T-cell (primary cell): ENCODE measurements around the gene DEFB125. TPM values are rescaled to one million over a fixed set of nuclear protein-coding genes. Genes with fewer than 3 reads are reported as not detected.
"Not testable (repeated sequence)": the region's sequence is repeated elsewhere in the genome, so short reads cannot be mapped to it uniquely, and the experiment has no call there.

Source experiments
- ATAC-seq, 4 experiments: fragments of 200-7000 bp in 3 of 4; fragments of 150-1000 bp in 1 of 4; cut with Tn5 transposase; replicated peaks in 1 of 4; 1 replicate in 3 of 4; 2 replicates in 1 of 4; pipeline ENCODE4 v1.10.0; 2021; ENCODE audit warnings: moderate library complexity in 3 of 4, mild to moderate bottlenecking in 2 of 4, moderate number of reproducible peaks in 1 of 4
- CTCF ChIA-PET, 2 donors: fragments of 300-600 bp; sonication (Branson Sonifier 250); formaldehyde crosslinking; loops; one replicate each; lab custom pipeline; 2022; ENCODE audit warnings: antibody characterized with exemption in 2 of 2; lab: Charles Lee
- POLR2A ChIA-PET, 2 donors: fragments of 300-600 bp; sonication (Branson Sonifier 250); formaldehyde crosslinking; loops; one replicate each; lab custom pipeline; 2022; ENCODE audit warnings: antibody characterized with exemption in 2 of 2; lab: Charles Lee
- DNase-seq, 35 experiments: peaks; one replicate each; pipeline versions ENCODE4 v3.0.0 to v3.0.0-alpha.2; 2013 to 2023
- H3K27ac ChIP-seq: one replicate; pipeline ENCODE4 v1.5.1; 2013; ENCODE audit warnings: low read length
- H3K27me3 ChIP-seq, 2 experiments: replicated peaks in 1 of 2; 1 replicate in 1 of 2; 2 replicates in 1 of 2; pipeline versions ENCODE4 v1.6.1 to v1.7.0; 2013; ENCODE audit warnings: low read length in 1 of 2, mixed read lengths in 1 of 2; ENCODE audit not compliant: control insufficient read depth in 2 of 2, insufficient read depth in 2 of 2; ENCODE audit errors: extremely low read depth in 1 of 2
- H3K36me3 ChIP-seq, 2 donors: 1 replicate in 1 of 2; 2 replicates in 1 of 2; pipeline versions ENCODE4 v1.6.1 to v1.7.0; 2013; ENCODE audit warnings: low read length in 1 of 2; ENCODE audit not compliant: control insufficient read depth in 2 of 2, insufficient read depth in 1 of 2; ENCODE audit errors: extremely low read depth in 1 of 2
- H3K4me1 ChIP-seq, 2 experiments: 1 replicate in 1 of 2; 2 replicates in 1 of 2; pipeline versions ENCODE4 v1.6.1 to v1.7.0; 2013; ENCODE audit warnings: low read length in 2 of 2, mixed read lengths in 1 of 2; ENCODE audit not compliant: insufficient read depth in 2 of 2, control insufficient read depth in 1 of 2; ENCODE audit errors: extremely low read depth in 1 of 2
- H3K4me3 ChIP-seq, 2 donors: 1 replicate in 1 of 2; 2 replicates in 1 of 2; pipeline versions ENCODE4 v1.5.1 to v1.7.0; 2013; ENCODE audit warnings: mild to moderate bottlenecking in 2 of 2, low read length in 1 of 2, moderate library complexity in 1 of 2; ENCODE audit not compliant: control insufficient read depth in 1 of 2; ENCODE audit errors: extremely low read depth in 1 of 2
- H3K9me3 ChIP-seq: 2 replicates; pipeline ENCODE4 v1.7.0; 2013
- H3K27ac Mint-ChIP-seq, 2 donors: one replicate each; pipeline ENCODE4 v1.8.0; 2020 to 2021; ENCODE audit warnings: mild to moderate bottlenecking in 2 of 2, mixed read lengths in 2 of 2
- H3K27me3 Mint-ChIP-seq, 2 donors: one replicate each; pipeline ENCODE4 v1.8.0; 2021 to 2022; ENCODE audit warnings: mixed read lengths in 2 of 2
- H3K36me3 Mint-ChIP-seq: one replicate; pipeline ENCODE4 v1.8.0; 2021; ENCODE audit warnings: mixed read lengths
- H3K4me1 Mint-ChIP-seq, 3 donors: one replicate each; pipeline ENCODE4 v1.8.0; 2020 to 2022; ENCODE audit warnings: mixed read lengths in 3 of 3, mild to moderate bottlenecking in 1 of 3
- H3K4me3 Mint-ChIP-seq, 3 donors: one replicate each; pipeline ENCODE4 v1.8.0; 2020 to 2022; ENCODE audit warnings: mild to moderate bottlenecking in 3 of 3, mixed read lengths in 3 of 3, moderate library complexity in 3 of 3
- H3K9me3 Mint-ChIP-seq, 3 donors: one replicate each; pipeline ENCODE4 v1.8.0; 2020 to 2022; ENCODE audit warnings: mixed read lengths in 3 of 3
- WGBS: methylation state at CpG from one replicate; pipeline ENCODE4 v1.1.5; 2013; ENCODE audit warnings: missing lambda C conversion rate; ENCODE audit not compliant: insufficient coverage; 5-methylcytosine and 5-hydroxymethylcytosine counted together
- total RNA-seq, 35 experiments: library from RNA in 6 of 35; stranded (reverse) in 6 of 35; fragments of 120-200 nt in 1 of 35; gene quantifications; one replicate each; pipeline versions ENCODE4 v1.2.1 to v1.2.4 and lab custom pipeline; 2013 to 2026

Gene DEFB125
- total RNA-seq, 5 donors from 2014 or later (not counting 1 experiment from before 2014, with no cell fraction given) = not detected

- H3K27ac Mint-ChIP-seq, H3K4me3 ChIP-seq, DNase-seq, H3K36me3 ChIP-seq, H3K27me3 ChIP-seq, ATAC-seq, H3K27ac ChIP-seq, H3K36me3 Mint-ChIP-seq, CTCF ChIA-PET, H3K9me3 ChIP-seq, H3K4me1 ChIP-seq, H3K4me3 Mint-ChIP-seq, POLR2A ChIA-PET, H3K4me1 Mint-ChIP-seq: not testable (repeated sequence)
- H3K9me3 Mint-ChIP-seq = peaks cover 13 to 17% (median 15%) of the 10 kb centered on the region in 3 donors
- no CpG with 5 or more reads among the region's 5 CpGs for WGBS
- peaks cover 53 to 59% of the 10 kb centered on the region in 2 donors for H3K27me3 Mint-ChIP-seq
Observed at GRCh38 chr20:97691-98090, 10.2 kb downstream of the DEFB125 start.

- Mint-ChIP-seq H3K9me3 (peaks cover 0 to 3% (median 2%) of the 10 kb centered on the region in 3 donors), H3K27ac (no peak overlapping the region), H3K4me1 (no peaks in the 10 kb centered on the region), H3K36me3 (no peaks in the 10 kb centered on the region), H3K27me3 (peaks cover 59 to 60% of the 10 kb centered on the region in 2 donors), H3K4me3 (no peak overlapping the region)
- Histone ChIP-seq H3K9me3 (no peaks in the 10 kb centered on the region), H3K4me3 (no peak overlapping the region), H3K27ac (no peak overlapping the region), H3K27me3 (peaks cover 2 to 14% of the 10 kb centered on the region in 2 experiments), H3K4me1 (no peaks in the 10 kb centered on the region), H3K36me3 (no peaks in the 10 kb centered on the region)
- CTCF ChIA-PET = no interaction called here
- DNase-seq (no peak), ATAC-seq (no peak)
- POLR2A ChIA-PET = no interaction called here
Observed at GRCh38 chr20:101975-102374, 14.5 kb downstream of the DEFB125 start.

- Mint-ChIP-seq H3K36me3 (no peaks in the 10 kb centered on the region), H3K4me3 (no peak overlapping the region), H3K27me3 (peaks cover 57 to 61% of the 10 kb centered on the region in 2 donors), H3K27ac (no peak overlapping the region), H3K4me1 (no peaks in the 10 kb centered on the region), H3K9me3 (no peaks in the 10 kb centered on the region)
- no peak for ATAC-seq
- ChIA-PET CTCF (no interaction called here), POLR2A (no interaction called here)
- no peak for DNase-seq
- Histone ChIP-seq H3K36me3 (no peaks in the 10 kb centered on the region), H3K4me1 (no peaks in the 10 kb centered on the region), H3K4me3 (no peak overlapping the region), H3K27me3 (peaks cover 2 to 14% of the 10 kb centered on the region in 2 experiments), H3K9me3 (no peaks in the 10 kb centered on the region), H3K27ac (no peak overlapping the region)
- 93% methylated on average over 4 of the region's 5 CpGs for WGBS
Observed at GRCh38 chr20:103456-103855, 16.0 kb downstream of the DEFB125 start.

GRCh38 chr20:112396-112795, 24.9 kb downstream of the DEFB125 start:
- H3K9me3 ChIP-seq = no peaks in the 10 kb centered on the region
- no peaks in the 10 kb centered on the region for H3K4me1 ChIP-seq
- Mint-ChIP-seq H3K4me3 (no peak overlapping the region), H3K36me3 (no peaks in the 10 kb centered on the region), H3K27me3 (peaks cover 47 to 48% of the 10 kb centered on the region in 2 donors), H3K9me3 (peaks cover 3 to 13% (median 4%) of the 10 kb centered on the region in 3 donors), H3K27ac (no peak overlapping the region), H3K4me1 (no peaks in the 10 kb centered on the region)
- H3K27ac ChIP-seq = no peak overlapping the region
- POLR2A ChIA-PET = interaction anchor here in 1 of 2 donors (0.6 kb wide), 1 partner anchor 43 kb away, joined by 3 read pairs; no protein-coding TSS in a partner anchor
- DNase-seq (no peak), ATAC-seq (no peak)
- no peak overlapping the region for H3K4me3 ChIP-seq
- H3K27me3 ChIP-seq = peaks cover 7 to 18% of the 10 kb centered on the region in 2 experiments
- CTCF ChIA-PET = no interaction called here
- H3K36me3 ChIP-seq = no peaks in the 10 kb centered on the region

GRCh38 chr20:117518-117917, 30.0 kb downstream of the DEFB125 start:
- no peaks in the 10 kb centered on the region for H3K9me3 ChIP-seq
- DNase-seq = no peak
- H3K27ac Mint-ChIP-seq = no peak overlapping the region
- CTCF ChIA-PET = no interaction called here
- peaks cover 50 to 64% of the 10 kb centered on the region in 2 donors for H3K27me3 Mint-ChIP-seq
- no peak overlapping the region for H3K4me3 Mint-ChIP-seq
- no peaks in the 10 kb centered on the region for H3K36me3 ChIP-seq
- peaks cover 0 to 18% of the 10 kb centered on the region in 2 experiments for H3K27me3 ChIP-seq
- no peaks in the 10 kb centered on the region for H3K4me1 Mint-ChIP-seq
- H3K4me3 ChIP-seq = no peak overlapping the region
- H3K27ac ChIP-seq = no peak overlapping the region
- H3K9me3 Mint-ChIP-seq = peaks cover 4 to 24% (median 9%) of the 10 kb centered on the region in 3 donors
- ATAC-seq = no peak
- H3K36me3 Mint-ChIP-seq = no peaks in the 10 kb centered on the region
- no peaks in the 10 kb centered on the region for H3K4me1 ChIP-seq
- POLR2A ChIA-PET = no interaction called here

GRCh38 chr20:129786-130323, 42.4 kb downstream of the DEFB125 start:
- peaks cover 25 to 34% of the 10 kb centered on the region in 2 donors for H3K27me3 Mint-ChIP-seq
- H3K4me3 ChIP-seq, CTCF ChIA-PET, H3K9me3 Mint-ChIP-seq, H3K36me3 Mint-ChIP-seq, DNase-seq, H3K4me1 Mint-ChIP-seq, ATAC-seq, H3K27ac Mint-ChIP-seq, H3K27me3 ChIP-seq, H3K27ac ChIP-seq, H3K36me3 ChIP-seq, POLR2A ChIA-PET, H3K9me3 ChIP-seq, H3K4me3 Mint-ChIP-seq, H3K4me1 ChIP-seq: not testable (repeated sequence)
- WGBS = 95% methylated on average over 15 of the region's 28 CpGs
